Thymus (tissue), 11 donors: Measurements from ENCODE around the gene MBNL1. TPM values are rescaled to one million over a fixed set of nuclear protein-coding genes. Genes with fewer than 3 reads are reported as not detected.

ENCODE experiments used
- DNase-seq, 9 donors: peaks; one replicate each; pipeline ENCODE4 v3.0.0-alpha.2; 2013; ENCODE audit warnings: low spot score in 9 of 9, low read depth in 6 of 9, missing footprints in 1 of 9
- H3K27ac ChIP-seq, 2 donors: one replicate each; pipeline ENCODE4 v1.5.1; 2013; ENCODE audit warnings: control low read depth in 1 of 2, low read depth in 1 of 2, low read length in 1 of 2, mild to moderate bottlenecking in 1 of 2, moderate library complexity in 1 of 2
- H3K27me3 ChIP-seq, 2 donors: one replicate each; pipeline ENCODE4 v1.5.1; 2013; ENCODE audit warnings: low read length in 1 of 2; ENCODE audit not compliant: control insufficient read depth in 2 of 2, insufficient read depth in 1 of 2
- H3K36me3 ChIP-seq, 2 donors: one replicate each; pipeline ENCODE4 v1.5.1; 2013; ENCODE audit warnings: low read length in 1 of 2, mild to moderate bottlenecking in 1 of 2, moderate library complexity in 1 of 2; ENCODE audit not compliant: control insufficient read depth in 2 of 2, insufficient read depth in 2 of 2
- H3K4me1 ChIP-seq, 2 donors: one replicate each; pipeline ENCODE4 v1.5.1; 2013; ENCODE audit warnings: low read length in 2 of 2; ENCODE audit not compliant: control insufficient read depth in 2 of 2, insufficient read depth in 2 of 2
- H3K4me3 ChIP-seq, 2 donors: one replicate each; pipeline ENCODE4 v1.5.1; 2013; ENCODE audit warnings: low read length in 2 of 2, control low read depth in 1 of 2, mild to moderate bottlenecking in 1 of 2
- H3K9me3 ChIP-seq, 2 donors: one replicate each; pipeline ENCODE4 v1.5.1; 2013; ENCODE audit warnings: low read length in 1 of 2, mild to moderate bottlenecking in 1 of 2; ENCODE audit not compliant: control insufficient read depth in 2 of 2, insufficient read depth in 1 of 2
- WGBS: extraction: QIAGEN DNeasy Blood & Tissue Kit; methylation state at CpG from one replicate; pipeline ENCODE4 v1.1.7; 2013; 5-methylcytosine and 5-hydroxymethylcytosine counted together
- polyA plus RNA-seq: library from polyadenylated mRNA; stranded (reverse); fragments of 200-250 nt; gene quantifications from one replicate; pipeline ENCODE4 v1.2.3, GENCODE V29; 2013
- total RNA-seq: library from RNA; stranded (reverse); fragments of 120-200 nt; gene quantifications from one replicate; pipeline ENCODE4 v1.2.4, GENCODE V29; 2013
- donor health status: healthy.

The MBNL1 gene
- total and polyA plus RNA-seq, 2 donors: 89.0 to 178 TPM

DNA sequence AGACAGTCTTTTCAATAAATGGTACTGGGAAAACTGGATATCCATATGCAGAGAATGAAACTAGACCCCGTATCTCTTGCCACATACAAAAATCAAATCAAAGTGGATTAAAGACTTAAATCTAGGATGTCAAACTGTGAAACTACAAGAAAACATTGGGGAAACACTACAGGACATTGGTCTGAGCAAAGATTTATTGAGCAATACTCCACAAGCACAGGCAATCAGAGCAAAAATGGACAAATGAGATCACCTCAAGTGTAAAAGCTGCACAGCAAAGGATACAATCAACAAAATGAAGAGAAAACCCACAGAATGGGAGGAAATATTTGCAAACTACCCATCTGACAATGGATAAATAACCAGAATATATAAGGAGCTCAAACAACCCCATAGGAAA is 38.4 kb upstream of the MBNL1 start:
- H3K27me3 ChIP-seq: no peaks in the 10 kb centered on the region
- H3K4me3 ChIP-seq: no peak overlapping the region
- DNase-seq: no peak
- no peaks in the 10 kb centered on the region for H3K4me1 ChIP-seq
- no peaks in the 10 kb centered on the region for H3K36me3 ChIP-seq
- H3K27ac ChIP-seq: no peak overlapping the region
- H3K9me3 ChIP-seq: no peaks in the 10 kb centered on the region
- WGBS: 99% methylated on average over 1 of the region's 1 CpG

DNA sequence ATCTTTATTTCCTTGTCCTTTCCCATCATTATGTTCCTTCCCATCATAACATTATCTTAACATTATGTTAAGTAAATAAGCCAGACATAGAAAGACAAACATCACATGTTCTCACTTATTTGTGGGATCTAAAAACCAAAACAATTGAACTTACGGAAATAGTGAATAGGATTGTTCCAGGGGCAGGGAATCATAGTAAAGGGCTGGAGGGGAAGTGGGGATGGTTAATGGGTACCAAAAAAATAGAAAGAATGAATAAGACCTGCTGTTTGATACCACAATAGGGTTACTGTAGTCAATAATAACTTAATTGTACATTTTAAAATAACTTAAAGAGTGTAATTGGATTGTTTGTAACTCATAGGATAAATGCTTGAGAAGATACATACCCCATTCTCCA is 36.7 kb upstream of the MBNL1 start:
- 98% methylated on average over 1 of the region's 1 CpG for WGBS

DNA sequence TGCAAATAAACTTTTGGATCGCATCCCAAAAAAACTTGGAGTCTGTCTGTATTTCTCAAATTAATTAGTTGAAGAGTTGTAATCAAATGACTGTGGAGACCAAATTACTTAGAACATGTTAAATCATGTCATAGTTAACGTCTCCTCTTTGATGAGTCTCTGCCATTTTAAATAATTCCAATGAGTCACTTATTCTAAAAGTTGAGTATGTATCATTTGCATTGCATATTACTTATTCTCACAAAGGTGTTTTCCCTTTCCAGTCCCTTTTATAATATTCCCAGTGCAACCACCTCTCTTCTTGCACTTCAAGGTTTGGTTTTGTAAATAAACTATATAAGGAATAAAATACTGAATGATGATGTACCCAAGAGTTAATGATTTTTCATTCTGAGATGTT is 36.0 kb upstream of the MBNL1 start:
- Histone ChIP-seq H3K4me3 (no peak overlapping the region), H3K4me1 (no peaks in the 10 kb centered on the region), H3K27me3 (no peaks in the 10 kb centered on the region), H3K27ac (no peak overlapping the region), H3K9me3 (no peaks in the 10 kb centered on the region), H3K36me3 (no peaks in the 10 kb centered on the region)
- 97% methylated on average over 2 of the region's 2 CpGs for WGBS
- no peak for DNase-seq

More for the DNA sequence above, 36.7 kb upstream of the MBNL1 start:
- no peaks in the 10 kb centered on the region for H3K36me3 ChIP-seq
- no peaks in the 10 kb centered on the region for H3K9me3 ChIP-seq
- H3K4me1 ChIP-seq: no peaks in the 10 kb centered on the region
- DNase-seq: no peak
- H3K27ac ChIP-seq: no peak overlapping the region
- H3K4me3 ChIP-seq: no peak overlapping the region
- H3K27me3 ChIP-seq: no peaks in the 10 kb centered on the region

DNA sequence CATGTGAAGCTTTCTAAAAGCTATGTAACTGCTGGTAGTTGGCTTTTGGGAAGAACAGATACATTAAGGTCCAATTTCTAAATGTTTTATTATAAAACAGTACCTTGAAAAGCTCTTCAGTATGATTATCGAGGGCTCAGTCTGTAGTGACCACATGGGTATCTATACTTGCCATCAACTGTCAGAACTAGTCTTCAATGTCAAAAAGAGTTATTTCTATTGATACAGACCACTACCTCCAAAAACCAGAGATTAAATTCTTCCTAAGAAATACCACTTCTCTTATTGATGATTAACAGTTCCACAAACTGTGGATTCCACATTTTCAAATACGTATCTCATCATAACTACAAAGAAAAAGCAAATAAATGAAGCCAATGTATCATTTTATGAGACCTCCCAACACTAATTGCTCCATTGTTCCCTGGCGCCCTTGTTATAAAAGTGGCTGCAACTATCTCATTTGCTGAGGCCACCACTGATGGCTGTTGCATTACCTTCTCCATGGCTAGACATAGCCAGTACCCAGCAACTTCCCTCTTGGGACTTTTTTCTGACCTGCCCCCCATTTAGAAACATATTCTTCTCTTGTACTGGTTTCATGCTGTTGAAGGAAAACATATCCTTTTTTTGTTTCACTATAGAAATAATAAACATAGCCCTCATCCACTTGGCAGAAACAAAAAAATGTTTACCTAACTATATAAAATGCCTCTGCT is 33.9 kb upstream of the MBNL1 start:
- no peaks in the 10 kb centered on the region for H3K4me1 ChIP-seq
- DNase-seq: no peak
- H3K27me3 ChIP-seq: no peaks in the 10 kb centered on the region
- 98% methylated on average over 3 of the region's 3 CpGs for WGBS
- no peak overlapping the region for H3K4me3 ChIP-seq
- H3K9me3 ChIP-seq: no peaks in the 10 kb centered on the region
- no peaks in the 10 kb centered on the region for H3K36me3 ChIP-seq
- H3K27ac ChIP-seq: no peak overlapping the region

DNA sequence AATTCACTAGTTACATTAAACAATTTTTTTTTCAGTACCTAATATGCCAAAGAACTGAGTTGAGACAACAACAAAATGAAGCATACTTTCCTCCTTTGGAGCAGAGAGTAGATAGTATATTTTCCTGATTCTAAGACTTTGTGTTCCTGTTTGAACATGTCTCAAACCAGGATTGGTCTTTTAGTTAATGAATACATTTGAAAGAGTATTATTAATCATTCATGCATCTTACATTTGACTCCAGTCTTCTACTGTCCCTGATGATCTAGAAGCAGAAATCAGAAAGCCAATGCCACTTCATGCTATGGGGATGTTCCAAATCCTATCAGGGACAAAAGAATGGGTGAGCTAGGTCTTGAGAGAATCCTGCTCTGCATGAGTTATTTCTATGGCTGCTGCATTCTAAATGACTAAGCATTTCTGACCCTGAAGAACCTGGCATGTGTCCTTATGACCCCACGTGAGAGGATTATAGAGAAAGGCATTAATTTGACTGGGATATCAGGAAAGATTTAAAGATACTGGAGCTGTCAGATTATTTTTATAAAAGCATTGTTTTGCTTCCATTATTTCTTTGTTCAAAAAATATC is 32.9 kb upstream of the MBNL1 start:
- no peak for DNase-seq
- Histone ChIP-seq H3K4me3 (no peak overlapping the region), H3K36me3 (no peaks in the 10 kb centered on the region), H3K9me3 (no peaks in the 10 kb centered on the region), H3K4me1 (peaks cover 1 to 2% of the 10 kb centered on the region in 2 donors), H3K27ac (no peak overlapping the region), H3K27me3 (no peaks in the 10 kb centered on the region)
- WGBS: 71% methylated on average over 1 of the region's 1 CpG

DNA sequence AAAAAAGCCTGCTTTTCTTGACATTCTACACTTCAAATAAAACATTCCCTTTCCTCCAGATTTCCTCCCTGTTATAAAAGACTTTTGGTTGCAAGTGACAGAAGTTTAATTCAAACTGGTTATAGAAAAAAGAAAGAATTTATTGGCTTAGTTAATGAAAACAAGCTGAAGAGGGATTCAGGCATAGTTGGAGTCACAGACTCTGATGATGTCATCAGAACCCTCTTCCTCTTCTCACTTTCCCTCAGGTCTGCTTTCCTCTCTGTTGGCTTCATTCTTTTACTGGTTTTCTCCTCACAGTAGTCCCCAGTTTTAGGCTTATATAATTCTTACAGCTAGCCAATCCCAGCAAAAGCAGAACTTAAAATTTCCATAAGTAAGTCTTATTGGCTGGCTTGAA is 32.0 kb upstream of the MBNL1 start:
- no peak for DNase-seq
- Histone ChIP-seq H3K4me3 (no peak overlapping the region), H3K27me3 (no peaks in the 10 kb centered on the region), H3K27ac (no peak overlapping the region), H3K36me3 (no peaks in the 10 kb centered on the region), H3K4me1 (peaks cover 4 to 7% of the 10 kb centered on the region in 2 donors), H3K9me3 (no peaks in the 10 kb centered on the region)

DNA sequence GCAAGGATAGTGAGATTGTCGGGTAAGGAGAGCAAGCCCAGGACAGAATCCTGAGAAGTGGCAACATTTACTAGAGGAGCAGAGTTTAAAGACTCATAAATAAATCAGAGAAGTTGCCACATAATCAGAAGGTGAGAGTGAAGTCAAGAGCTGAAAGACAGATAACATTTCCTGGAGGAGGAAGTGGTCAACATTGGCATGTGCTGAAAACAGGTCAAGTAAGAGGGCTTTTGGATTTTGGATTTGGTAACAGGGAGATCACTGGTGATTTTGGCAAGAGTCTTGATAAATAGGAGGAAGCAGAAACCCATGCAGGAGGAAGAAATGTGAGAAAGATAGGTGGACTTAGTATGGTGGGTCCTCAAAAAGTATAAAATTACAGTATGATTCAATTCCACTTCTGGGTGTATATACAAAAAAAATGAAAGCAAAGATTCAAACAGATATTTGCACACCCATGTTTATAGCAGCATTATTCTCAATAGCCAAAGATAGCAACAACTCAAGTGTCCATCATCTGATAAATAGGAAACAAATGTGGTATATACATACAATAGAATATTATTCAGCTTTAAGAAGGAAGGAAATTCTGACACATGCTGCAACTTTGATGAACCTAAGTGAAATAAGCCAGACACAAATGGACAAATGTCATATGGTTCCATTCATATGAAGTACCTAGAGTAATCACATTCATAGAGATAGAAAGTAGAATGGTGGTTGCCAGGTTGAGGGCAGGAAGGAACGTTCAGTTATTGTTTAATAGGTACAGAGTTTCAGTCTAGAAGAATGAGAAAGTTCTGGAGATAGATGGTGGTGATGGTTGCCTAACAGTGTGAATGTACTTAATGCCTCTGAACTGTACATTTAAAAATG is 27.3 kb upstream of the MBNL1 start:
- peak in 1 of 9 donors; percentile 42 for DNase-seq
- no peaks in the 10 kb centered on the region for H3K27me3 ChIP-seq
- no peak overlapping the region for H3K4me3 ChIP-seq
- no peaks in the 10 kb centered on the region for H3K36me3 ChIP-seq
- 18% methylated on average over 2 of the region's 2 CpGs for WGBS
- peak overlapping the region in 1 of 2 donors; percentile 90 for H3K27ac ChIP-seq
- H3K4me1 ChIP-seq: peaks cover 8 to 17% of the 10 kb centered on the region in 2 donors
- H3K9me3 ChIP-seq: no peaks in the 10 kb centered on the region

DNA sequence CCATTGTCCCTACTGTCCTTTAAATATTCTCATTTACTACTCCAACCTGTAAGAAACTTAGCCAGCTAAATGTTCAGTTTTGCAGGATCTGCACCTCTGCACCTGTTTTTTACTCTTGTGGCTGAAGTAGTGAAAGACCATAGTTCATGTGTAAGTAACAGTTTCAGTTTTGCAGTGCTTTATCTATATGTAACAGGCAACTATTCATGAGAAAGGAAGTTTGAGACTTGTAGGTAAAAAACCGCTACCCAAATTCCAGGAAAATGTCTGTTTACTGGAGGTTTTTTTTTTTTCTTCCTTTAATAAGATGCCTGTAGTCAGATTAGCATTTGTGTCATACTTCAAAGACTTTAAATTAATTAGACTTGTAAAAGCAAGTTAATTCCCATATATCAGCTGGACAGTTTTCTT is 25.4 kb upstream of the MBNL1 start:
- peaks cover 8 to 17% of the 10 kb centered on the region in 2 donors for H3K4me1 ChIP-seq
- H3K9me3 ChIP-seq: no peaks in the 10 kb centered on the region
- 1% methylated on average over 1 of the region's 1 CpG for WGBS
- peak in 4 of 9 donors; percentile 51 to 85 (median 64) for DNase-seq
- peak overlapping the region; percentile 88 to 90 for H3K27ac ChIP-seq
- H3K4me3 ChIP-seq: peak overlapping the region; percentile 43 to 56
- H3K27me3 ChIP-seq: no peaks in the 10 kb centered on the region
- H3K36me3 ChIP-seq: no peaks in the 10 kb centered on the region
